GM18502 (cell line): ENCODE measurements around the gene SECISBP2.

Experiments
- ATAC-seq: cut with Tn5 transposase; IDR thresholded peaks from one replicate; pipeline ENCODE4 v1.9.1; 2021; ENCODE audit warnings: mild to moderate bottlenecking; ENCODE audit not compliant: unreplicated experiment, poor library complexity

SECISBP2 gene

DNA sequence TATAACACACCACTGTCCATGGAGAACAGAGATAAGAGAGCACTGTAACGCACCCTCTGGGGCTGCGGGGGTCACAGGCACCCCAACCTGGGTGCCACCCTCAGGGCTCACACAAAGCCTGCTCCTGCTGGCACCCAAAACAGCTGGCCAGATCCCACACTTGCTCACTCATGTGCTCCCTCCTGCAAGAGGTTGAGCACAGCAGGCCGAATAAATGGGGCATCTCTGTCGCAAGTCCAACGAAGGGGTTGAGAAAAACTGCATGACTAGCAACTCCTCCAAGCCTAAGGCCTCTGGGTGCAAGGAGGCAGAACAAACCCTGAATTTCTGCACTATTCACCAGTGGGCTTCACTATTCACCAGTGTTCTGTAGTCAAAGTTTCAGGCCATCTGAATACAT is 80.3 kb downstream of the SECISBP2 start:
- ATAC-seq = no peak

- ATAC-seq = peak; percentile 86
Observed at GRCh38 chr9:89400403-89401116, 82.3 kb downstream of the SECISBP2 start.

DNA sequence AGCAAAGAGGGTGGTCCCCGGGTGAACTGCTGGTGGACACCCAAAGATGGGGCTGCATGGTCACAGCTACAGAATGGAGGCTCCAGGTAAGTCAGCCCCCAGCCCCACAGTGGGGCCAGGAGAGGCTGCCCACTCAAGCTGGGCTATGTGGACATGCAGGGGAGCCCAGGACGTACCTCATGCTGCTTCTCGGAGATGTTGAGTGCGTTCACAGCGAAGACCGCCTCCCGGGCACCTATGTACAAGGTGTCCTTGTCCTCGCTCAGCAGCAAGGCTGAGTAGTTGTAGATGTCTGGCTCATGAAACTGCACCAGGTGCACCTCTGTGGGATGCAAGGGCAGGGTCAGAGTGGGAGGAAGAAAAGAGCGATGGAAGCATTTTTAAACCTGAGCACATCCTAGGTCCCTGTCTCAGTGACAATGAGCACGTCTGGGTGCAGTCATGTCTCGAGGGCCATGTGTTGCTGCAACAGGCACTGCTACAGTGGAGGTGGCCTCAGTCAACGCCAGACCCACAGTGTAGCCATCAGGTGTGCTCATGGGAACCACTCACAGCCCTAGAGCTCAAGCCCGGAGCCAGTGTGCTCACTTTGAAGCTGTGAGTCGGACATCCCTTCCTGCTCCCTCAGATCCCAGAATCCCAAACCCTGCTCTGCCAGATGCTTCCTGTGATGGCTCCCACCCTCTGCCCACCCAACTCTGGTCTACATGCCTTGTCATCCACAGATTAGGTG is 84.6 kb downstream of the SECISBP2 start:
- ATAC-seq = no peak

- no peak for ATAC-seq
Observed at GRCh38 chr9:89404074-89404473, 85.8 kb downstream of the SECISBP2 start.

GRCh38 chr9:89405826-89406225 is 87.5 kb downstream of the SECISBP2 start:
- ATAC-seq = peak; percentile 66

DNA sequence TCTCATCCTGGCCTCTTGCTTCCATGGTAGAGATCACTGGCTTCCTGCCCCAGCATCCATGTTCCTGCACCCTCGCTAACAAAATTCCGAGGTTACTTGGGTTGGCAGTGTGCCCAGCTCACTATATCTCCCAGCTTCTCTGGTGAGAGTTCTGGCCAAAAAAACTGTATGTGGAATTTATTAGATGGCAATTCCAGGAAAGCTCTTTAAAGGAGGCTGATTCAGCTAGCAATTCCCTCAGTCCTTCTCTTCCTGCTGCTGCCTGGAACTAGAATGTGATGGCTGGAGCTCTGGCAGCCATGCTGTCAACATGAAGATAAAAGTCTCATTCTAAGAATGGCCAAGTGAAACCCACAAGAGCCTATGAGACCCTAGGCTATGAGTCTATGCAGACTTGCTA is 88.8 kb downstream of the SECISBP2 start:
- ATAC-seq = no peak

GRCh38 chr9:89408628-89409101 is 90.4 kb downstream of the SECISBP2 start:
- no peak for ATAC-seq
